GM10847 (cell line): ENCODE measurements around the gene SLCO1B3.

Experiments used
- POLR2A ChIP-seq: IDR thresholded peaks from 2 replicates; pipeline ENCODE4 v1.6.1; 2011; ENCODE audit not compliant: insufficient read length; ENCODE audit errors: extremely low read depth

The SLCO1B3 gene

GRCh38 chr12:20852649-20853048, 42.1 kb downstream of the SLCO1B3 start:
- no peak for TF ChIP-seq POLR2A

- no peak for TF ChIP-seq POLR2A
These were observed 52.6 kb downstream of the SLCO1B3 start for GRCh38 chr12:20863056-20863455.

GRCh38 chr12:20865873-20866272, 55.4 kb downstream of the SLCO1B3 start:
- TF ChIP-seq POLR2A = no peak

- TF ChIP-seq POLR2A = no peak
These were observed 57.8 kb downstream of the SLCO1B3 start for GRCh38 chr12:20868277-20868676.

GRCh38 chr12:20883288-20883687, 72.8 kb downstream of the SLCO1B3 start:
- TF ChIP-seq POLR2A = no peak

GRCh38 chr12:20885116-20885515, 74.6 kb downstream of the SLCO1B3 start:
- TF ChIP-seq POLR2A = no peak

- no peak for TF ChIP-seq POLR2A
These were observed 75.0 kb downstream of the SLCO1B3 start for GRCh38 chr12:20885552-20885951.

- no peak for TF ChIP-seq POLR2A
These were observed 106.8 kb downstream of the SLCO1B3 start for GRCh38 chr12:20917269-20917668.

GRCh38 chr12:20917819-20918218, 107.3 kb downstream of the SLCO1B3 start:
- TF ChIP-seq POLR2A = no peak

GRCh38 chr12:20931894-20932293, 121.4 kb downstream of the SLCO1B3 start:
- TF ChIP-seq POLR2A = no peak

GRCh38 chr12:20946732-20947131, 136.2 kb downstream of the SLCO1B3 start:
- no peak for TF ChIP-seq POLR2A

GRCh38 chr12:20950248-20950647, 139.7 kb downstream of the SLCO1B3 start:
- no peak for TF ChIP-seq POLR2A

GRCh38 chr12:20963303-20963702, 152.8 kb downstream of the SLCO1B3 start:
- no peak for TF ChIP-seq POLR2A

GRCh38 chr12:20963762-20964161, 153.3 kb downstream of the SLCO1B3 start:
- TF ChIP-seq POLR2A = no peak
